ENCODE results near the gene C6orf136. TPM values are rescaled to one million over a fixed set of nuclear protein-coding genes. Genes with fewer than 3 reads are reported as not detected.

The C6orf136 gene
- total and polyA plus RNA-seq, 9 of the 15 experiments (the other 6 are each of a cell fraction or from before 2014, with no cell fraction given): 14.1 to 63.1 (median 18.4) TPM

GRCh38 chr6:30617565-30618269 lies 29.2 kb upstream of the C6orf136 start, which contains the start of gene MRPS18B (continued):
- TF ChIP-seq ZNF609 (CRISPR knock-in tag; IDR thresholded peaks at IDR 0.05; ENCODE audit: borderline replicate concordance) (no peak), XRCC4 (IDR thresholded peaks at IDR 0.05; ENCODE audit: extremely low read depth, insufficient read depth, insufficient read length) (no peak), MTA3 (IDR thresholded peaks at IDR 0.05; ENCODE audit: borderline replicate concordance) (no peak), RBM34 (IDR thresholded peaks at IDR 0.05; ENCODE audit: borderline replicate concordance, insufficient read depth, low read length) (no peak), ZNF121 (CRISPR knock-in tag; conservative IDR thresholded peaks at IDR 0.05) (no peak), MYC (IDR thresholded peaks at IDR 0.05; ENCODE audit: low read depth, low read length) (peak; percentile 94), MYC (CRISPR knock-in tag; IDR thresholded peaks at IDR 0.05; ENCODE audit: borderline replicate concordance, low read depth) (peak; percentile 95), ZNF253 (CRISPR knock-in tag; conservative IDR thresholded peaks at IDR 0.05) (0 out of 2 replicates have a peak, but pooled peaks have one; percentile 19), ZNF395 (CRISPR knock-in tag; IDR thresholded peaks at IDR 0.05) (no peak), TAF15 (IDR thresholded peaks at IDR 0.05; ENCODE audit: low read depth, low read length) (no peak), ATF6 (CRISPR knock-in tag; IDR thresholded peaks at IDR 0.05) (peak; percentile 76)
- TF ChIP-seq, protein P1, sequence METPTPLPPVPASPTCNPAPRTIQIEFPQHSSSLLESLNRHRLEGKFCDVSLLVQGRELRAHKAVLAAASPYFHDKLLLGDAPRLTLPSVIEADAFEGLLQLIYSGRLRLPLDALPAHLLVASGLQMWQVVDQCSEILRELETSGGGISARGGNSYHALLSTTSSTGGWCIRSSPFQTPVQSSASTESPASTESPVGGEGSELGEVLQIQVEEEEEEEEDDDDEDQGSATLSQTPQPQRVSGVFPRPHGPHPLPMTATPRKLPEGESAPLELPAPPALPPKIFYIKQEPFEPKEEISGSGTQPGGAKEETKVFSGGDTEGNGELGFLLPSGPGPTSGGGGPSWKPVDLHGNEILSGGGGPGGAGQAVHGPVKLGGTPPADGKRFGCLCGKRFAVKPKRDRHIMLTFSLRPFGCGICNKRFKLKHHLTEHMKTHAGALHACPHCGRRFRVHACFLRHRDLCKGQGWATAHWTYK (CRISPR knock-in tag; IDR thresholded peaks at IDR 0.05): peak; percentile 30; the same call in 1 of the 2 replicates

All from K562 (cell line).